AG09309 (cell line): Measurements from ENCODE around the gene NTMT2.

Source experiments
- DNase-seq: peaks from one replicate; pipeline ENCODE4 v3.0.0-alpha.2; 2010; ENCODE audit warnings: low read depth
- H3K4me3 ChIP-seq: 2 replicates; pipeline ENCODE4 v1.5.1; 2011; ENCODE audit warnings: mild to moderate bottlenecking, low read depth, low read length, moderate library complexity; ENCODE audit not compliant: control insufficient read depth
- TF ChIP-seq, protein P1 (sequence below): IDR thresholded peaks from 2 replicates; pipeline ENCODE4 v1.5.1; 2011; ENCODE audit warnings: mild to moderate bottlenecking, low read depth, low read length, inconsistent platforms; ENCODE audit not compliant: insufficient read depth, control insufficient read depth; ENCODE audit errors: missing control alignments

The NTMT2 gene

DNA sequence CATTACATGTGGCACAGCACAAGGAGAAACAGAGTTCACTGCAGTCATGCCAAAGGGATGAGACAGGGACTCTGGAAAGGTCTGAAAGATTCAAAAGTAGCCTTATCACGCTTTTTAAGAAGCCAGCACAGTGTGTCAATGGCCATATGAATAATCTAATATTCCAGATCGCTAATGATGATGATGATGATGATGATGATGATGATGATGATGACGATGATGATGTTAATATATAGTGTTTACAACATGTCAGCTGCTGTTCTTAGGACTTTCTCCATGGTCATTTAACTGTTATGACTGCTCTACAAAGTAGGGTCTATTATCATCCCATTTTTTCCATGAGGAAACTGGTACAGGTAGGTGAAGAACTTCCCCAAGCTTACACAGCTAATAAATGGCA lies 64.4 kb downstream of the NTMT2 start:
- TF ChIP-seq, protein P1, sequence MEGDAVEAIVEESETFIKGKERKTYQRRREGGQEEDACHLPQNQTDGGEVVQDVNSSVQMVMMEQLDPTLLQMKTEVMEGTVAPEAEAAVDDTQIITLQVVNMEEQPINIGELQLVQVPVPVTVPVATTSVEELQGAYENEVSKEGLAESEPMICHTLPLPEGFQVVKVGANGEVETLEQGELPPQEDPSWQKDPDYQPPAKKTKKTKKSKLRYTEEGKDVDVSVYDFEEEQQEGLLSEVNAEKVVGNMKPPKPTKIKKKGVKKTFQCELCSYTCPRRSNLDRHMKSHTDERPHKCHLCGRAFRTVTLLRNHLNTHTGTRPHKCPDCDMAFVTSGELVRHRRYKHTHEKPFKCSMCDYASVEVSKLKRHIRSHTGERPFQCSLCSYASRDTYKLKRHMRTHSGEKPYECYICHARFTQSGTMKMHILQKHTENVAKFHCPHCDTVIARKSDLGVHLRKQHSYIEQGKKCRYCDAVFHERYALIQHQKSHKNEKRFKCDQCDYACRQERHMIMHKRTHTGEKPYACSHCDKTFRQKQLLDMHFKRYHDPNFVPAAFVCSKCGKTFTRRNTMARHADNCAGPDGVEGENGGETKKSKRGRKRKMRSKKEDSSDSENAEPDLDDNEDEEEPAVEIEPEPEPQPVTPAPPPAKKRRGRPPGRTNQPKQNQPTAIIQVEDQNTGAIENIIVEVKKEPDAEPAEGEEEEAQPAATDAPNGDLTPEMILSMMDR: no peak
- no peak for DNase-seq
- H3K4me3 ChIP-seq: no peak overlapping the region

DNA sequence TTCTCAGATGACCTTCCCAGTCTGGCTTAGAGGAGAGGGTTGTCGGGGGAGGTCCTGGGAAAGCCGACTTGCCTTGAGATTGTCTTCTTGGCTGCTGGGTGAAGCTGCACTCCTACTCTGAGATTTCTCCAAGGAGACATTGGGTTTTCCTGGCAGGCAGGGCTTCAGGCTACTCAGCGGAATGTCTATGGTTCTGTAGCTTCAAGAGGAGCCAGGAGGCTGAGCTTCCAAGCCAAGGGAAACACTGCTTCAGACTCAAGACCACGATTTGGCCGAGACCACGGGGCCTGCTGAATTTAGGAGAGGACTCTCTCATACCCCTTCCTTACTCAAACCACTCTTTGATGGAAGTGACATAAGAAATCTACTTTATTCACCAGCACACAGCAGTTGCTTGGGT lies 67.8 kb downstream of the NTMT2 start:
- TF ChIP-seq, protein P1: no peak
- DNase-seq: no peak

DNA sequence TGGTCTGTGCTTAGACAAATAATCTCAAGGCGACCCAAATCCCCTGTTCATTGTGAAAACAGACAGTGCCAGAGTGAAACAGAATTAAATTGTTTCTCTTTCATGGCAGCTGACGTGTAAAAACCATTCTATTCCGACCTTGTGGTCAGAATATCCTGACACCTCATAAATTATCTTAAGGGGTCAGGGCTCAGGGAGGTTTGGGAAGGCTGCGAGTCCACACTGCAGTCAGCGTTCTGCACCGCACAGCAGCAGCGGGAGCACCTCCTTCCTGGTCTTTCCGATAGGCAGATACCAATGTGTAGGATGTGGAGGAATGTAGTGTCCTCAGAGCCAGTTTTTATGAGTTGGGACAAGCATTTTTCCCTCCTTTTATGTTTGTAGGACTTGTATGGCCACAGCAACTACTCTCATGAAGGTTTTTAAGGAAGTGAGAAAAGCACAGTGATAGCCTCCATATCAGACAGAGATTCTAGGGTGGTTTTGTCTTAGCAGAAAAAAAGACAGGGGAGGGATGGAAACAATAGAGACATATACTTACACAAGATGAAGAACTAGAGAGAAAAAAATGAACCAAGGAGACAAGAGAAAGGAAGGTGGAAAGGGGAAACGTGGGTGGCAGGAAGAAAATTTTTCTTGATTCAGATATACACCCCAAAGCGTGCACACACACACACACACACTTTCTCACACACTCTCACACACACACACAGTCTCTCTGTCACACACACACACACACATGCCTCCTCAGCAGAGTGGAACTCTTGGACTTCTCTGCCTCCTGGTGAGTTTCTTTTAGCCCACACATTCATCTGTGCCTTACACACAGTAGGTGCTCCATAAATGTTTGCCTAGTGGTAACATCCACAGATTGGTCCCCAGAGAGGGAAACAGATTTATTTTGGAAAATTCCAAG lies 68.6 kb downstream of the NTMT2 start:
- no peak overlapping the region for H3K4me3 ChIP-seq
- peak; percentile 40 for DNase-seq
- TF ChIP-seq, protein P1: no peak

More for the DNA sequence above, 67.8 kb downstream of the NTMT2 start:
- no peak overlapping the region for H3K4me3 ChIP-seq

DNA sequence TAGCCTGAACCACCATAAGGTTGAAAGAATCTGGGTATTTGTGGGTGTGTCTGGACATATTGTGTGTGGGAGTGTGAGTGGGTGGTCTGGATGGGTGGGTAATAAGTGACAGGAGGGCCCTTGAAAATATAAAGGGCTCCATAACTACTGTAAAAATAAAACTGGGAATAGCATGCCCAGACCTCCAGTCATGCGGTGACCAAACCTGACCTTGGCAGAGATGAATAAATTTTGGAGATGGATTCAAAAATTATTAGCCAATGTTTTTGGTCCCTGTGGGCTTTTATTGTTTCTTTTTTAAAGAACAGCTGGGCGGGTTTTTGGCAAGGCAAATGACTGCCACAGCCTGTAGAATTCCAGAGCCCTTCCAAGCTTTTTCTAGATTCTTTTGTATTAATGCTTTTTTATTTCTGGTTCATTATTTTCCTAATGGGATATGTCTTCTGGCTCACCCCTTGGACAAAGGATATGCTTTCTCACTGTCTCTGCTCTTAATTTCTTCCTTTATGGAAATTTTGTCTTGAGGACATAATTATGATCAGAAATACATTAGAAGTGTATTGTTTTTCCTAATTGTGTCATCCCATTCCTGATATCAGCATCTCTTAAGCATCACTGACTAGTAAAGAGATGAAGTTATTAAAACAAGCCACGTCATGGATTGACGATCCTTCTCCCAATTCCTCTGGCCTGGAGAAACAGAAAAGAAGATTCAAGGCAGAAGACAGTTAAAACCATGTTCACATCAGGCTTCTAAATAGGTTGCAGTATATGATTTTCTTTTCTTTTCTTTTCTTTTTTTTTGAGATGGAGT lies 69.5 kb downstream of the NTMT2 start:
- no peak for DNase-seq
- TF ChIP-seq, protein P1: no peak
- H3K4me3 ChIP-seq: no peak overlapping the region

DNA sequence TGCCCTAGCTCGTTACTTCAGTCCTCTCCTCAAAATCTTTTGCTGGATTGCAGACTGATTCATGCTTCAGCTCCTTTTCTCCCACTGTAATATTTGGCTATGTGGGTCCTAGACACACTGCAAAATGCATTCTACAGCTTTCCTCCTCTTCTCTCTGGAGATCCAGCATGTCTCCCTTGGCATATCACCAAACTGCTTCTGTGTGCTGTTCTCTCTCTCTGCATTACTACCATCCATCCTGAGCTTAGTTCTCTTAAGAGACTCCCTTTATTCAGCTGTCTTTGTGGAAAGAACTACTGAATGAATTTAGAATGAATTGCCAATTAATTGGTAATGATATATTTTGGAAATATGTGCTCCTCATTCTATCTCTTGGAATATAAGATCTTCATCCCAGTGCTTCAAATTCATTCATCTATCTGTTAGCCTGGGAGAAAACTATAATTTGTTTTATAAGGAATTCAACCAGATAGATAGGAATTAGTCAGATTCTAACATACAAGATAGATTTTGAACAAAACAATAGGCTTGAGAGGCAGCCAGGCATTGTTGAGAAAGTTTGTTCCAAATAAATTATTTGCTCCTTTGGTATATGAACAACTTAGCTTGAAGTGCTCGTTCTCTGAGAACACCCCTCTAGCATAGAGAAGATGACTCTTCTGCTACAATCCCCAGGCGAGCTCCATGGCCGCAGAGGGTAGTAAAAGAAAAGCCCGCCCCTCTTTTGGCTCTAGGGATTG lies 71.9 kb downstream of the NTMT2 start:
- TF ChIP-seq, protein P1: no peak
- DNase-seq: no peak

DNA sequence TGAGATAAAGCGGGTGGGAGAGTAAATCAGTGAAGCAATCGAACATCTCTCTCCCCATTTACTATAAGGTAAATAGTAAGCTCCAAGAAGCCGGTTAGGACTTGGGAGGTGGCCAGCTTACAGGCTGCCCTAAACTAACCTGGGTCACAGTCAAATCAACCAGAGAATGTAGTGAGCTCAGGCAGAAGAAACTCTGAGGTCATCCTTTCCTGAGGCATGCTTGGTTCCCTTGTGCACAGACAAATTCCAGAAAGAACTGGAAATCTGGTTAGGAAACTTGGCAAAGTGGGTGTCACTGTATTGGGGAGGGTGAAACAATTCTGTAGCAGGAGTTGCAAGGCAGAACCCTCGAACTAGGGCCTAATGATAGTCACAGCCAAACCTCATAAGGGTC lies 72.5 kb downstream of the NTMT2 start:
- no peak overlapping the region for H3K4me3 ChIP-seq
- DNase-seq: no peak
- TF ChIP-seq, protein P1: no peak

More for the DNA sequence above, 71.9 kb downstream of the NTMT2 start:
- H3K4me3 ChIP-seq: no peak overlapping the region
